Measurements from ENCODE around the gene FNDC3B.

Gene FNDC3B

DNA sequence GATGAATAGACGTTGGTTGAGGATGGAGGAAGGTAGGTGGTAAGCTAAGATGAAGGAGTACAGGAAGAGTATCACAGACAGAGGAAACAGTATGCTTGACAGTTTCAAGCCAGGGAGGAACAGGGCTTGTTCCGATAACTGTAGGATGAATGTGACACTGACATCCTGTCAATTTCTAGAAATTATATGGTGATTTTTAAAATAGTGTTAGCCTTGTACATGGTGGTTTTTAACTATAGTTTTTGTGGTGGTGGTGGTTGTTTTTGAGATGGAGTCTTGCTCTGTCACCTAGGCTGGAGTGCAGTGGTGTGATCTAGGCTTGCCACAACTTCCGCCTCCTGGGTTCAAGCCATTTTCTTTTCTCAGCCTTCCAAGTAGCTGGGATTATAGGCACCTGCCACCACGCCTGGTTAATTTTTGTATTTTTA lies 92.8 kb downstream of the FNDC3B start:
- peak; percentile 81 for FAIRE-seq
- no peak for DNase-seq (ENCODE audit: insufficient read length, low spot score)

DNA sequence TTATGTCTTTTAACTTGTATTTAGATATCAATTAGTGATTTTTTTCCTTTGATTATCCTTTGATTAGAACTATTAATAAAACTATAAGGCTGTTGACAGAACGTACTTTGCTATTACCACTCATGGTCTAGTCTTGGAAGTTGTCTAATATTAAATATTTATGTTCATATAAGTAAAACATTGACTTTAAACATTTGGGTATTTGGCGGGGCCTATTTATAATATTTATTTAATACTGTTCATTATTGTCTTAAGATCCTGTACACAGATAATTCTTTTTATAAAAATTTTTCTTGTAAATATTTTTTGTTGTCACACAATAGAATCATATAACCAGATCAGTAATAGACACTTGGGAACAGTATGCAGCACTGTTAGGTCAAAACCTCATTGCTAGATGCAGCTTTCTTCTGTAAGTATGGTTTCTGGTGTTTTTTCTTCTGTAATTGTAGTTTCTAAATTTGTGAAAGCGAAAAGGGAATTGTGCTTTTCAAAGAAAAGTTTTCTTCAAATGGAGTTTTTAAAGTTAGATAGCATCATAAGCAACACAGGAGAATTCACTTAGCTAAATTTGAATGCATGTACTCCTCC lies 93.4 kb downstream of the FNDC3B start:
- FAIRE-seq (no peak), DNase-seq (ENCODE audit: insufficient read length, low spot score) (no peak)

DNA sequence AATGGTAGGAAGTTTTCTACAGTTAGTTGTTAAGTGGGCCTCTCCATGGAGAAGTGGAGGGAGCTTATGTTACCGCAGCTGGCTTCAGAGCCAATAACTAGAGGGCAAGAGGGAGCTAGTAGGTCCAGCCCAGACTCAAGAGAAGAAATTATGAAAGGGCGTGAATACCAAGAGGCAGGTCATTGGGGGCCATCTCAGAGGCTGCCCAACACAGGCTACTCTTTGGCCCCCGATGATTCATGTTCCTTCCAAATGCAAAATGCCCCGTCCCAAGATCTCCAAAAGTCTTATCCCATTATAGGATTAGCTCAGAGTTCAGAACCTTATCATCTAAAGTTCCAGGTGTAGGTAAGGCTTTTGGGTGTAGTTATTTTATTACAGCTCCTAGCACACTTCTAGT lies 94.5 kb downstream of the FNDC3B start:
- FAIRE-seq (no peak), DNase-seq (ENCODE audit: insufficient read length, low spot score) (no peak)

DNA sequence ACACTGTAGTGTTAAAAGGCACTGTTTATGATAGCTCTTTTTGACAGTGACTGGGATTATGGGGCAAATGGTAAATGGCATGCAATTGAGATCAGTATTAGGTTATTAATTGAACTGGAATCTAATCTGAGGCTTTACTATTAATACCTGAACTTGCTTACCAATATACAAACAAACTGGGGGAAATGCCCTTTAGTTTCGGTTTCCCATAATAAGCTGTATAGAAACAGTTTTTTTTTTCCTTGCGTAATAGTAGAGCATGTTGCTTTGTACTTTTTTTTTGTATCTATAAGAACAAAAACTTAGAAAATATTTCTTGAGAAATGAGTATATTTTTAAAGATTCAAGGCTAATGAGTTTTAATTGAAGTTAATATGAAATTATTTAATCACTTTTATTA lies 95.0 kb downstream of the FNDC3B start:
- FAIRE-seq: peak; percentile 89
- DNase-seq (ENCODE audit: insufficient read length, low spot score): no peak

DNA sequence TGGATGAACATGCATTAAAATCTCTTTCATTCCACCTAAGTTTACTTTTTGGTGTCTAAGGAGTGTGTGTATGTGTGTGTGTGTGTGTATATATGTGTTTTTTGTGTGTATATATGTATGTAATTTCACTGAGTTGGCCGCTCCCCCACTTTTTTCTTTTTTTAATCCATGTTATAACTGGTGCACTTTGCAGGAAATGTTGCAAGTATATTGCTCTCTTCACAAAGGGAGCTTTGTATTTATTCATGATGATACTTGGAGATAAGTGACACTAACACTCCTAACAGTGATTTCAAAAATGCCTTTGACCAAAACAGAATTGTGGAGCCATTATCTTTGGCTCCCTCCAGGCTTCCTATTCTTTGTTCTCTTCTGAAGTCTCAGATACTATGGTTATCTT lies 95.8 kb downstream of the FNDC3B start:
- DNase-seq (ENCODE audit: insufficient read length, low spot score) (no peak), FAIRE-seq (no peak)

DNA sequence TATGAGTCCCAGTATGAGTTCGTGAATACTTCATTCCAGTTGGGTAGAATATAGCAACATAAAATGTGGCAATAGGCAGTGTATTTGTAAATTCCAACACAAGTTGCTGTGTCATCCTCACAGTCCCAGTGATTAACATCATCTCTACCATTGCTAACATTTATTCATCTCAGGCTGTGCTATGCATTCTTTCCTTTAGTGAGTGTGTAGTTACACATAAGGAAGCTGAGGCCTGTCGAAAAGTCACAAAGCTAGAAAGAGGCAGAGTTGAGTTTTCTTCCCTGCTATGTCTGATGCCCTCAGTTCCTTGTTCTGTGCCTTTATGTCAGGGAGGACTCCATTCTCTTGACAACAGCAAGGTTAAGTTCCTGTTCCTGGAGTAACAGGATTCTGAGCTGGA lies 96.4 kb downstream of the FNDC3B start:
- no peak for FAIRE-seq
- DNase-seq (ENCODE audit: insufficient read length, low spot score): no peak

DNA sequence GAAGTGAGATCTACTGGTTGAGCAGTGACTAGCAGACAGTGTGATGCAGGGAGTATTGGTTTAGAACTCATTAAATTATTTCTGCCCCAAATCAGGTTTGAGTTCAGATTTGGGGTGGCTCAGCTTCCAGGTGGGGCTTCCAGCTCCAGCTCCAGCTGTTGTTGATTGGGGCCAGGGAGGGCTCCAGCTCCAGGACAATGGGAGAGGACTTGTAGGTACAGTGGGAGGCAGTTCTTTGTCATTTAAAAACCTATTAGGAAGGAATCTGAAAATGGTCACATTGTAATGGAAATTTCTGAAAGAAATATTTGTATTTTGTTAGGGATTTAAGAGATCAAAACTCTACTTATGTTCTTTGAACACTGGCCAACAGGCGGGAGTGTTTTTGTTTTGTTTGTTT lies 97.0 kb downstream of the FNDC3B start:
- no peak for FAIRE-seq
- DNase-seq (ENCODE audit: insufficient read length, low spot score): no peak

DNA sequence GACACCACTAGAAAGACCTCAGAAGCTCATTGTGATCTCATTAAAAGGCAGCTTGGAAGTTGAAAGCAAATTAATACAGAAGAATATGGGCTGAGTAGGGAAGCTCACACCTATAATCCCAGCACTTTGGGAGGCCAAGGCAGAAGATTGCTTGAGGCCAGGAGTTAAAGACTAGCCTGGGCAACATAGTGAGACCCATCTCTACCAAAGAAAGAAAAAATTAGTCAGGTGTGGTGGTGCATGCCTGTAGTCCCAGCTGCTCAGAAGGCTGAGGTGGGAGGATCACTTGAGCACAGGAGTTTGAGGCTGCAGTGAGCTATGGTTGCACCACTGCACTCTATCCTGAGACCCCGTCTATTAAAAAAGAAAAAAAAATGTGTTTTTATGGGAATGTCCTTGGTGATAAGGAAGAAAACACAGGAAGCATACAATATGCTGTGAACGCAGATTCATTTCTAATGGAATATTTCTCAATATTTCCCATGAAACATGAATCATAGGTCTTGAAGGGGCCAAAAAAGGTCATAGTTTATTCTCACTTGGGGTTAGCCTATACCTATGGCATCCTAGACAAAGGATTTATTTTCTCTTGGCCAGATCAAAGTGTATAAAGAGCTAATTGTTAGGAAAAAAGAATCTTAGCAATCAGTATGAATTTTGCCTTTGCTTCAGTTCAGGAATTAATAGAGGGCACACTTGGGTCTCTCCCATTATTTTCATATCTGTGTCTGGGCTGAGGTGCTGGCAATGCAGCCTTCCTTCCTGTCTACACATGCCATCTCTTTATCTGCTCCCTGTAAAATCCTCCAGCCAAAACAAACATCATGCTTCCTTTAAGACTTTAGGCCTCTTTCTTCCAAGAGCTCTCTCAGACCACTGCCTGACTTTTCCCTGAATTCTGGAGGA lies 98.2 kb downstream of the FNDC3B start:
- FAIRE-seq: no peak
- DNase-seq (ENCODE audit: insufficient read length, low spot score): no peak

DNA sequence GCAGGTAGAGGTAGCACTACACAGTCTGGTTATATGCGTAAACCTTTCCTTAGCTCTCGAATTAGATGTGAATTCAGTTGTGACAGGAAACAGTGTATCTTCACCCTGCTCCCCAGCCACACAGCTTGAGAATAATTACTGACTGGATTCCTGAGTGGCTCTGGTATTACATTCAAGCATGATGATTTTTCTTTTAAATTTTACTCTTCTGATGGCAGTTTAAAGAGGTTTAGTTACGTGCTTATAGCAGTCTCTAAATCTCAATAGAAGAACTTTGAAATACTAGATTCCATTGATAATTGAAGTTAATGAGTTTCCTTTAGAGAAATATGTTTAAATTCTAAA lies 98.8 kb downstream of the FNDC3B start:
- no peak for FAIRE-seq
- no peak for DNase-seq (ENCODE audit: insufficient read length, low spot score)

DNA sequence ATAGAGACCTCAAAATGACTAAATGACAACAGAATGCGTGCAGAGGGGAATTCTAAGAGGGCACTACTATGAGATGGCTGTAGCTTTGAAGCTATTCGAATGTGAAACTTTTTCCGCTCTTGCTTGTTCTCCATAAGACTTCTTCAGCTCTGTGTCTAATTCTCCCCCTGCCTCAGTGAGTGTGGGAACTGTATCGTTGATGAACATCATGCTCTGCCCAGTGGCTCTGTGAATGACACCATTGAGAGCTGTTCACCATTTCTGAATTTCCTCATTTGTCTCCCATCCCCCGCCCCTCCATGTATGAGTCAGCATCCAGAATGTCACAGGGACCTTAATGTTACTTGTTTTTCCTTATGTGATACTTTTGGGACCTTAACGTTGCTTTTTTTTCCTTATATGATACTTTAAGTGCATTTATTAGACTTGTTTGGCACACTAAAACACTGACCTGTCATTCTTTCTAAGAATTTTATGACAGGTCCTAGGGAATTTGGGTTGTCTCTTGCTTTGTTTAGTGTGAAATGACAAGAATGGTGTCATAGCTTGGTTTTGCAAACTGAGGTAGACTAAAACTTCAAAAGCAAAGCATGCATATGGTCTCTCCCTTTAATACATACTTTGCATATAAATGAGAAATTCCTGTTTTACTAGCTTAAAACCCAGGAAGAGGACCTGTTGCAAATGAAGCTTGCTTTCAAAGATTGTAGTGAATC lies 99.6 kb downstream of the FNDC3B start:
- no peak for DNase-seq (ENCODE audit: insufficient read length, low spot score)
- FAIRE-seq: peak; percentile 88

DNA sequence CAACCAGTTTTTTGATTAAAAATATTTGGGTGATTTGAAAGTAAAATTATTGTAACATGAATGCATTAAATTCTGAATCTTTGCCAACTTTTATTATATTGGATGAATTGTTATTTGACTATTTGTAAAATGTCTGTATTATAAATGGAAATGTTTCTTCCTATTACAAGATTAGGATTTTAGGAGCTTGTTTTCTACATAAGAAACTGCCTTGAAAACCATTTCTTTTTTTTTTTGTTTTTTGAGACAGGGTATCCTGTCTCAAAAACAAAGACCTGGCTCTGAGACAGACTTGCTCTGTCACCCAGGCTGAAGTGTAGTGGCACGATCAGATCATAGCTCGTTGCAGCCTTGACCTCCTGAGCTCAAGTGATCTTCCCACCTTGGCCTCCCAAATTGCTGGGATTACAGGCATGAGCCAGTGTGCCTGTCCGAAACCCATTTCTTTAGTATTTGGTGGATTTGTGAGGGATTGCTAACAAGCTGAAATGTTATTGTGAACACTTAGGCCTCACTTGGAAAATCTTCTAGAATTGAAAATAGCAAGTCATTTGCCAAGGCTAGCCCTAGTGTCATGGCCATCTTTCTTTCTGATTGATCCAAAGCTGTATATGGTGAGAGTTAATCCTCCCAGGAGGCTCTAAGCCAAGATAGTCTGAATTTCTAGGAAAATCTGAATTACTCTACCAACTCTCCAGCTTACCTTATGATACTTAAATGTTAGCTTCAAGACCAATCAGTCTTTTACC lies 100.3 kb downstream of the FNDC3B start:
- no peak for FAIRE-seq
- no peak for DNase-seq (ENCODE audit: insufficient read length, low spot score)

DNA sequence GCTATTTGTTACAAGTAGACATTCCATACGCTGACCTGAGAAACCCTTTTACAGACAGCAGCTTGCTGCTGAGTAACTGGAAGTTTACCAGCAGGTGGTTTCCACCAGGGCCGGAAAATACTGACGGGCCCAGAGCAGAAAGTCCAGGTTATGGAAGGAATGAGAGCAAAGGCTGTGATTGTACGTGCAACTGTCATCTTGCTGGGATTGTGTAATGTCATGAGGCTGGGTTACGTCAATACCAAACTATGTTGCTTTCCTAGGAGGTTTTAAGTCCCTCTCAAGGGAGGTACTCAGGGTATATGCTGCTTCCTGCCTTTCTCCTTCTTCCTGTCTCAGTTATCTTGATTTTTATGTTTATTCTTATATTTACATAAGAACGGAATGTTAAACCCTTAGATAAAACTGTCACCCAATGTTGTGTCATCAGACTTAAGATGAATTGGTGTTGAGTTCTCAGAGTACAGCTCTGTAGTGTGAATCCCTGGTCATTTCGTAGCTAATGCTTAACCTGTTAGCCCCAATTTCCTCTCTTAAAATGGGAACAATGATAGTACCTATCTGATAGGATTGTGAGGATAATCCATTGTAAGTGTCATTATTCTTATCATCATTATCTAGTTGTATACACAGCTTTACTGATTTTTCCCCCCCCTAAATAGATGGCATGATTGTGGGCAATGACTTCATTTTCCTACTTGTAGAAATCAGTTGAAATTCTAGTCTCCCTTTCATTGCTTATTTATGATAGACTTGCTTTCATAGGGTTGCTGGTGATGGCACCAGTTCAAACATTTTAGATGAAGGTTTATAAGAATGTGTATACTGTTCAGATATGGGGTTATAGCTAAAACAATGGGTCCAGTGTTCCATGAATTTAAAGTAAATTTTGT lies 101.4 kb downstream of the FNDC3B start:
- peak; percentile 54 for FAIRE-seq
- DNase-seq (ENCODE audit: insufficient read length, low spot score): no peak

DNA sequence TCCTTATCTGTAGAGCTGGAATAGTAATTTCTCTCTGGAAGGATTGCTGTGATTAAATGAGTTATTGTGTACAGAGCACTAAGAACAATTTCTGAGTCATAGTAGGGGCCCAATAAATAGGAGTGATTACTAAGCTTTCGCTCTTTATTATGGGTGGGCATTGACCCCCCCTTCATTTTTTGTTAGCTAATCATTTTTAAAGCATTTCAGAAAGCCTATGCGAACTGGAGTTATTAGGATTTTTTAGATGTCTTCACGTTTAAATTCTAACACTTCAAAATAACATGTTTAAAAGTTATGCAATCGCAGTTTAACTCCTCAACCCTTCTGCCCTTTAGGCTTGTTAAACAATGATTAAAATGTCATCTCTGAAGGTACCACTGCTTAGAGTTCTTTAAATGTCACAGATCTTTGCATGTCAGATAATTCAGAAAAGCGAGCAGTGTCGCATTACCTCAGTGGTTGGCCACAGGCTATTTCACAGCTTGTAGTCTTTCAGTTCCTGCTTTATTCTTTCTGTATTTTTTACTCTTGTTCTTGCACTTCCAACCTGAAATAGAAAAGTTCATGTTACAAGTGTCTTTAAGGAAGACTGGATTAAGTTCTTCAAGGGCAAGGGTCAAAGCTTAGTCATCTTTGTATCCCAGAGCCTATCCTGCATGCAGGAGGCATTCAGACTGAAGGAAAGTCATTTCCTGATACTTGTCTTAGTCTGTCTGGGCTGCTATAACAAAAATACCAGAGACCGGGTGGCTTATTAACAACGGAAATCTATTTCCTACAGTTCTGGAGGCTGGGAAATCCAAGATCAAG lies 102.9 kb downstream of the FNDC3B start:
- DNase-seq (ENCODE audit: insufficient read length, low spot score) (no peak), FAIRE-seq (peak; percentile 95)

DNA sequence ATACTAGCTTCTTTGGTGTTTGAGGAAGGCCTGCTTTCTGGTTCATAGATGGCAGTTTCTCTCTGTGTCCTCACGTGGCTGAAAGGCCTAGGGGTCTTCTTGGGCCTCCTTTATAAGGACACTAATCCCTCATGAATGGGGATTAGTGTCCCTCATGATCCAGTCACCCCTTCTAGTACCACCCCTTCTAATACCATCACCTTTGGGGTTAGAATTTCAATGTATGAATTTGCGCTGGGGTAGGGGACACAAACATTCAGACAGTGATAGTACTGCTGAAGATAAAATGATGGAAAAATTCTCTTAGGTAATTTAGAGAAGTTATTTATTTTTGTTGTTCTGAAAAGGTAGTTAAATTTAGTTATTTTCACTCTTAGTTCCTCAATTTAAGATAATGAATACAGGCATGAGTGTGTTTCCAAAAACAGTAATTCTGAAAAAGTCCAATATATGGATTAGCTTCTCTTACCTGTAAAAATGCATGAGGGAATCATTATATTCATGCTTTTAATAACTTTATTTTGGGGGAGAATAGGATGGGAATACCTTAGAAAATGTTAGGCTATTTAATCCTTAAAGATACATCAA lies 103.6 kb downstream of the FNDC3B start:
- DNase-seq (ENCODE audit: insufficient read length, low spot score): no peak
- no peak for FAIRE-seq

DNA sequence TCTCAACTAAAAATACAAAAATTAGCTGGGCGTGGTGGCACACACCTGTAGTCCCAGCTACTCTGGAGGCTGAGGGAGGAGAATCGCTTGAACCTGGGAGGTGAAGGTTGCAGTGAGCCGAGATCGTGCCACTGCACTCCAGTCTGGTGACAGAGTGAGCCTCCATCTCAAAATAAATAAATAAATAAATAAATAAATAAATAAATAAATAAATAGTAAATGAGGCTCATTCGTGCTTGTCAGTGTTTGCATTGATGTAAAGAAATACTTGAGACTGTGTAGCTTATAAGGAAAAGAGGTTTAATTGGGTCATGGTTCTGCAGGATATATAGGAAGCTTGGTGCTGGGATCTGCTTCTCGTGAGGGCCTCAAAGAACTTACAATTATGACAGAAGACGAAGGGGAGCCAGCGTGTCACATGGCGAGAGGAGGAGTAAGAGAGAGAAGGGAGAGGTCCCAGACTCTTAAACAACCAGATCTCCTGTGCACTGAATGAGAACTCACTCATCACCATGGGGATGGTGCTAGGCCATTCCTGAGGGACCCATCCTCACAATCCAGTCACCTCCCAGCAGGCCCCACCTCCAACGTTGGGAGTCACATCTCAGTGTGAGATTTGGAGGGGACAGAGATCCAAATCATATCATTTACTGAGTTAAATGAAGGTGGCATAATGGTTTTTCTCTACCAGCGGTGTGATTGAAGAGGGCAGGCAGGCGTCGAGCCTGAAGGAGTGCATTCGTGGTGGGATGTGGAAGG lies 104.5 kb downstream of the FNDC3B start:
- no peak for DNase-seq (ENCODE audit: insufficient read length, low spot score)
- no peak for FAIRE-seq

DNA sequence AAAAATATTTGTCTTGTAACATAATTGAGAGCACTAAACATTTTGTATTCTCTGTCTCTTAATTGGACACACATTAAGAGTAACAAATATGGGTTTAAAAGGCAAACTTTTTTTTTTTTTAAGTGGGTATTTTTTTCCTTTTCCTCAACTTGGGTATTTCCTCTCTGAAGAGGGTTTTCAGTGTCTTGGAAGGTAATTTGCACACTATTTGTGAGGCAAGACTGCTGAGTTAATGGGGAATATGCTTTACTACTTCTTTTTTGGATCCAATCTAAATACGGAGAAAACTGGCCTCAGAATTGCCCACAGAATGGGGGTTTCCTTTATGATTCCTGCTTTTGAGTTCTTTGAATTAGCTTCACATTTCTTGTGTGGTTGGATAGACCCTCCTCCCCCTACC lies 105.2 kb downstream of the FNDC3B start:
- DNase-seq (ENCODE audit: insufficient read length, low spot score) (no peak), FAIRE-seq (no peak)

DNA sequence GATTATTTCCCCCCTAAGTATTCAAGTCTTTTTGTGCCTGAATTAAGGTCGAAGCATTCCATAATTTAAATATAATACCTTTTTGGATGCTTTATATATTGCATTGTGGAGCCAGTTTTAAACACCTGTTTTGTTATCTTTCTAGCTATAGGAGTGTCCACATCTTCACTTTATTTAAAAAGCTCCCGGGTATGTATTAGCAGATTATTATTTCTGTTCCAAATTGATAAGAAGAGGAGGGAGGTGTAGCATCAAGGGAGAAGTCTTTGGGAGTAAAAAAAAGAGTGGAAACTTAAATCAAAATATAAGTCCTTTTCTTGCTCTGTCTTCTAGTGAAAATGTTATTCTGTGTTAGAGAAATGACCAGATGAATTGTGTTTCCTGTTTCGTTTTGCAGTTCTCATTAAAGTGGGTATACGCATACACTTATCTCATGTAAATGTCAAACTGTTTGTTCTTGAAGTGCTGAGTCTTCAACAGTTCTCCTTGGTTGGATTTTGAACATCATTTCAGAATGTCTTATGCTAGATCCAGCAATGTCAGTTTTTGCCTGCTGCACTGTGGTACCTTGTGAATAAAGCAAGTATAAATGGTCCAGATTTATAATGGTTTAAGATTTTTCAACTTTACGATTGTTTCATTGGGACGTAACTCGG lies 105.8 kb downstream of the FNDC3B start:
- FAIRE-seq: peak; percentile 73

DNA sequence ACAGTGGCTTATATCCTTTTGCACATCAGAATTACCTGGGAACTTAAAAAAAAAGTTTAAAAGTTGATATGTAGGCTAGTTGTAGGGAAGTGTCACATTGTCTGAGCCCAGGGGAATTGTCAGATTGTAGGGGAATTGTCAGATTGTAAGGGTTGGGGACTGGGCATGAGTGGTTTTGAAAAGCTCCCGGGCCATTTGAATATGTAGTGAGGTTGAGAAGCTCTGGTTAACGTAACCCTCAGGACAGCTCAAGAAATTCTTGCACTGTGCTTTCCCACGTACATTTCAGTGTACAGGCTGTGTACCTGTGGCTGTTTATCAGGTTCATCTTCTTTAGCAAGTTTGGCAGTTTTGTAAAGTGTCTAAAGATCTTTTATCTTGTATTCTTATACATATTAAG lies 107.0 kb downstream of the FNDC3B start:
- DNase-seq (ENCODE audit: insufficient read length, low spot score) (no peak), FAIRE-seq (no peak)

More for the DNA sequence above, 105.8 kb downstream of the FNDC3B start:
- no peak for DNase-seq (ENCODE audit: insufficient read length, low spot score)

Measured in GM19239 (cell line).